ENCODE data around the gene HHEX. TPM values are rescaled to one million over a fixed set of nuclear protein-coding genes. Genes with fewer than 3 reads are reported as not detected.

The HHEX gene
- total RNA-seq, 8 experiments from 2014 or later = 0.38 to 8.1 (median 0.56) TPM; not detected in 3

GRCh38 chr10:92697663-92698511 lies 8.1 kb downstream of the HHEX start:
- H3K4me1 ChIP-seq (replicated peaks in 1 of 2) = no peaks in the 10 kb centered on the region
- H3K4me3 ChIP-seq = no peak overlapping the region
- in situ Hi-C loops (cut with MboI; ENCODE audit: low pct_unique_long_range_greater_than_20kb in 2 of 9, low sequenced_read_pairs in 9 of 9, unreplicated experiment in 9 of 9) = no loop called here
- H3K27ac ChIP-seq = no peak overlapping the region
- ATAC-seq (replicated peaks in 6 of 8) = no peak
- WGBS, 10 experiments = 32 to 68% (median 46%) methylated on average over 2 to 7 of the region's 7 CpGs

- in situ Hi-C loops (cut with MboI; ENCODE audit: low pct_unique_long_range_greater_than_20kb in 2 of 9, low sequenced_read_pairs in 9 of 9, unreplicated experiment in 9 of 9) = no loop called here
- no peaks in the 10 kb centered on the region for H3K4me1 ChIP-seq (replicated peaks in 1 of 2)
- WGBS, 10 experiments = no CpG with 5 or more reads among the region's 3 CpGs
- H3K4me3 ChIP-seq = peak overlapping the region in 4 of 5 donors; percentile 18 to 36 (median 28)
- H3K27ac ChIP-seq = no peak overlapping the region
- ATAC-seq (replicated peaks in 6 of 8) = peak in 1 of 8 experiments; percentile 31
Measured at GRCh38 chr10:92699193-92699517, 9.4 kb downstream of the HHEX start.

GRCh38 chr10:92699518-92700381 lies 10.0 kb downstream of the HHEX start:
- 0 to 6% (median 2%) methylated on average over 6 to 19 of the region's 32 CpGs for WGBS, 10 experiments
- H3K4me3 ChIP-seq = peak overlapping the region; percentile 7 to 36 (median 22)
- H3K27ac ChIP-seq = no peak overlapping the region
- in situ Hi-C loops (cut with MboI; ENCODE audit: low pct_unique_long_range_greater_than_20kb in 2 of 9, low sequenced_read_pairs in 9 of 9, unreplicated experiment in 9 of 9) = no loop called here
- ATAC-seq (replicated peaks in 6 of 8) = peak; percentile 40 to 82 (median 62)
- H3K4me1 ChIP-seq (replicated peaks in 1 of 2) = no peaks in the 10 kb centered on the region

GRCh38 chr10:92702301-92702916 lies 12.7 kb downstream of the HHEX start:
- no peaks in the 10 kb centered on the region for H3K4me1 ChIP-seq (replicated peaks in 1 of 2)
- ATAC-seq (replicated peaks in 6 of 8) = no peak
- WGBS, 10 experiments = 20 to 87% (median 73%) methylated on average over 1 to 3 of the region's 4 CpGs; no CpG with 5 or more reads in 4 of the 10 experiments
- no peak overlapping the region for H3K4me3 ChIP-seq
- H3K27ac ChIP-seq = no peak overlapping the region
- in situ Hi-C loops (cut with MboI; ENCODE audit: low pct_unique_long_range_greater_than_20kb in 2 of 9, low sequenced_read_pairs in 9 of 9, unreplicated experiment in 9 of 9) = no loop called here

- Histone ChIP-seq H3K4me3 (no peak overlapping the region), H3K27ac (no peak overlapping the region), H3K4me1 (replicated peaks in 1 of 2) (no peaks in the 10 kb centered on the region)
- in situ Hi-C loops (cut with MboI; ENCODE audit: low pct_unique_long_range_greater_than_20kb in 2 of 9, low sequenced_read_pairs in 9 of 9, unreplicated experiment in 9 of 9) = no loop called here
- peak in 3 of 8 experiments; percentile 57 to 95 (median 90) for ATAC-seq (replicated peaks in 6 of 8)
- 3 to 96% (median 72%) methylated on average over 3 to 9 of the region's 10 CpGs; no CpG with 5 or more reads in 1 of the 10 experiments for WGBS, 10 experiments
Measured at GRCh38 chr10:92712016-92712889, 22.5 kb downstream of the HHEX start.

GRCh38 chr10:92714152-92714845 lies 24.5 kb downstream of the HHEX start:
- no peak overlapping the region for H3K4me3 ChIP-seq
- in situ Hi-C loops (cut with MboI; ENCODE audit: low pct_unique_long_range_greater_than_20kb in 2 of 9, low sequenced_read_pairs in 9 of 9, unreplicated experiment in 9 of 9) = no loop called here
- peak in 2 of 8 experiments; percentile 19 to 59 for ATAC-seq (replicated peaks in 6 of 8)
- WGBS, 10 experiments = 17 to 100% (median 73%) methylated on average over 1 to 2 of the region's 7 CpGs; no CpG with 5 or more reads in 1 of the 10 experiments
- H3K27ac ChIP-seq = no peak overlapping the region
- H3K4me1 ChIP-seq (replicated peaks in 1 of 2) = no peaks in the 10 kb centered on the region

GRCh38 chr10:92714872-92715271 lies 25.1 kb downstream of the HHEX start:
- H3K27ac ChIP-seq = no peak overlapping the region
- in situ Hi-C loops (cut with MboI; ENCODE audit: low pct_unique_long_range_greater_than_20kb in 2 of 9, low sequenced_read_pairs in 9 of 9, unreplicated experiment in 9 of 9) = no loop called here
- H3K4me3 ChIP-seq = no peak overlapping the region
- ATAC-seq (replicated peaks in 6 of 8) = no peak
- WGBS, 10 experiments = 0 to 83% (median 83%) methylated on average over 1 of the region's 3 CpGs; no CpG with 5 or more reads in 7 of the 10 experiments
- no peaks in the 10 kb centered on the region for H3K4me1 ChIP-seq (replicated peaks in 1 of 2)

- Histone ChIP-seq H3K27ac (no peak overlapping the region), H3K4me3 (no peak overlapping the region), H3K4me1 (replicated peaks in 1 of 2) (no peaks in the 10 kb centered on the region)
- WGBS, 10 experiments = 20 to 100% (median 48%) methylated on average over 2 to 5 of the region's 5 CpGs; no CpG with 5 or more reads in 1 of the 10 experiments
- in situ Hi-C loops (cut with MboI; ENCODE audit: low pct_unique_long_range_greater_than_20kb in 2 of 9, low sequenced_read_pairs in 9 of 9, unreplicated experiment in 9 of 9) = no loop called here
- peak in 2 of 8 experiments; percentile 22 to 71 for ATAC-seq (replicated peaks in 6 of 8)
Measured at GRCh38 chr10:92719991-92720830, 30.5 kb downstream of the HHEX start.

GRCh38 chr10:92720831-92721165 lies 31.0 kb downstream of the HHEX start:
- Histone ChIP-seq H3K4me3 (no peak overlapping the region), H3K4me1 (replicated peaks in 1 of 2) (no peaks in the 10 kb centered on the region), H3K27ac (no peak overlapping the region)
- no peak for ATAC-seq (replicated peaks in 6 of 8)
- in situ Hi-C loops (cut with MboI; ENCODE audit: low pct_unique_long_range_greater_than_20kb in 2 of 9, low sequenced_read_pairs in 9 of 9, unreplicated experiment in 9 of 9) = no loop called here

- no peak overlapping the region for H3K27ac ChIP-seq
- ATAC-seq (replicated peaks in 6 of 8) = no peak
- H3K4me1 ChIP-seq (replicated peaks in 1 of 2) = no peaks in the 10 kb centered on the region
- no peak overlapping the region for H3K4me3 ChIP-seq
- in situ Hi-C loops (cut with MboI; ENCODE audit: low pct_unique_long_range_greater_than_20kb in 2 of 9, low sequenced_read_pairs in 9 of 9, unreplicated experiment in 9 of 9) = no loop called here
Measured at GRCh38 chr10:92722349-92722748, 32.6 kb downstream of the HHEX start.

GRCh38 chr10:92727141-92727540 lies 37.4 kb downstream of the HHEX start:
- WGBS, 10 experiments = 37 to 100% (median 81%) methylated on average over 1 to 6 of the region's 6 CpGs; no CpG with 5 or more reads in 2 of the 10 experiments
- in situ Hi-C loops (cut with MboI; ENCODE audit: low pct_unique_long_range_greater_than_20kb in 2 of 9, low sequenced_read_pairs in 9 of 9, unreplicated experiment in 9 of 9) = no loop called here
- Histone ChIP-seq H3K4me1 (replicated peaks in 1 of 2) (no peaks in the 10 kb centered on the region), H3K27ac (no peak overlapping the region), H3K4me3 (no peak overlapping the region)
- ATAC-seq (replicated peaks in 6 of 8) = no peak

Measured in motor neuron (in vitro differentiated cells).